ENCODE measurements around the gene LAMP1. TPM values are rescaled to one million over a fixed set of nuclear protein-coding genes. Genes with fewer than 3 reads are reported as not detected.

LAMP1 gene
- total and polyA plus RNA-seq, 2 of the 4 experiments (the other 2 are of a cell fraction) = 60.6 to 229 TPM

DNA sequence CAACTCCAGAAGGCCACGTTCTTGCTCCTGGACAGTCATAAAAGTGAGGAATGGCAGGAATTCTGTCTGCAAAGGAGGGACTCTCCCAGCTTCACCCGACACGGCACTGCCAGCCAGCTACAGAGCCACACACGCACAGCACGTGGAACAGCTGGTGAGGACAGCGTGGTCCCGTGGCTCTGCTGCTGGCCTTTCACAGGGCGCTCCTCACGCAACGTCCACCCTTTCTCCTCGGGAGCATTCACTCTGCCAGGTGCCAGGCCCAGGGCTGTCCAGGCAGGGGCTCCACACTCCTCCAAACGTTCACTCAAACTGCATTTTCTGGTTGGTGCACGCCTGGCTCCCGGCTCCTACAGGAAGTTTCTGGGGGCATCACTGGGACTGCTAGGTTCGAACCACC is 52.5 kb downstream of the LAMP1 start:
- no peak overlapping the region for H3K56ac ChIP-seq (ENCODE audit: extremely low read depth, insufficient read depth, low read length)
- no peak overlapping the region for H3K4me3 ChIP-seq (ENCODE audit: insufficient read depth, low read depth, low read length)
- no peak overlapping the region for H2BK120ac ChIP-seq (ENCODE audit: low read depth, low read length)
- H2AK9ac ChIP-seq (replicated peaks; ENCODE audit: low read depth, low read length, poor library complexity) = no peak overlapping the region
- in situ Hi-C loops (cut with MboI; ENCODE audit: low sequenced_read_pairs) = no loop called here
- H4K91ac ChIP-seq (ENCODE audit: insufficient read depth, low read depth, low read length) = no peak overlapping the region
- H3K4me2 ChIP-seq (ENCODE audit: low read depth, low read length) = no peak overlapping the region
- no peak overlapping the region for H3K18ac ChIP-seq (ENCODE audit: low read depth, low read length)
- peaks cover 11% of the 10 kb centered on the region for H3K9me3 ChIP-seq (ENCODE audit: control insufficient read depth, insufficient read depth, low read length)
- ChIA-PET CTCF (no interaction called here), POLR2A (ENCODE audit: unreplicated experiment) (no interaction called here)
- no peaks in the 10 kb centered on the region for H3K9me1 ChIP-seq (ENCODE audit: insufficient read depth, low read length)
- intact Hi-C loops (cut with micrococcal nuclease) = no loop called here
- H2BK15ac ChIP-seq (ENCODE audit: low read depth, low read length) = no peak overlapping the region
- H3K14ac ChIP-seq (replicated peaks; ENCODE audit: low read depth, low read length) = no peak overlapping the region
- no peak overlapping the region for H2BK20ac ChIP-seq (ENCODE audit: low read depth, low read length)
- no peaks in the 10 kb centered on the region for H4K20me1 ChIP-seq (ENCODE audit: insufficient read depth, low read length)
- H2BK5ac ChIP-seq (ENCODE audit: low read depth, low read length, poor library complexity, severe bottlenecking) = no peak overlapping the region
- H3K4me1 ChIP-seq (ENCODE audit: control insufficient read depth, insufficient read depth, low read length) = no peaks in the 10 kb centered on the region; the same call in 1 of the 2 replicates
- no peak for DNase-seq
- H3K23ac ChIP-seq (ENCODE audit: low read depth, low read length) = no peak overlapping the region
- peaks cover 3% of the 10 kb centered on the region; the same call in 1 of the 2 replicates for H3K27me3 ChIP-seq (ENCODE audit: control insufficient read depth, insufficient read depth, low read length)
- BruUV-seq (replicated peaks) = no TSS peak
- H4K8ac ChIP-seq (ENCODE audit: low read depth in 2 of 2, low read length in 2 of 2) = no peak overlapping the region
- H3K4ac ChIP-seq (ENCODE audit: low read depth, low read length) = no peak overlapping the region
- no peak for TF ChIP-seq MXI1 (IDR thresholded peaks at IDR 0.05; ENCODE audit: borderline replicate concordance, low read depth, low read length)
- no peak for TF ChIP-seq SMC3 (IDR thresholded peaks at IDR 0.05; ENCODE audit: low read depth, low read length)
- TF ChIP-seq POLR2A (IDR thresholded peaks at IDR 0.05; ENCODE audit: low read depth, low read length) = no peak
- TF ChIP-seq FOS (IDR thresholded peaks at IDR 0.05; ENCODE audit: low read depth, low read length) = no peak
- TF ChIP-seq, protein P1, sequence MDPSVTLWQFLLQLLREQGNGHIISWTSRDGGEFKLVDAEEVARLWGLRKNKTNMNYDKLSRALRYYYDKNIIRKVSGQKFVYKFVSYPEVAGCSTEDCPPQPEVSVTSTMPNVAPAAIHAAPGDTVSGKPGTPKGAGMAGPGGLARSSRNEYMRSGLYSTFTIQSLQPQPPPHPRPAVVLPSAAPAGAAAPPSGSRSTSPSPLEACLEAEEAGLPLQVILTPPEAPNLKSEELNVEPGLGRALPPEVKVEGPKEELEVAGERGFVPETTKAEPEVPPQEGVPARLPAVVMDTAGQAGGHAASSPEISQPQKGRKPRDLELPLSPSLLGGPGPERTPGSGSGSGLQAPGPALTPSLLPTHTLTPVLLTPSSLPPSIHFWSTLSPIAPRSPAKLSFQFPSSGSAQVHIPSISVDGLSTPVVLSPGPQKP (IDR thresholded peaks at IDR 0.05; ENCODE audit: borderline replicate concordance, low read depth, low read length) = no peak
- no peak for TF ChIP-seq MAZ (IDR thresholded peaks at IDR 0.05; ENCODE audit: borderline replicate concordance, low read depth, low read length)
- no peak for TF ChIP-seq MAFK (IDR thresholded peaks at IDR 0.05; ENCODE audit: low read depth, low read length)
- no peak for TF ChIP-seq CTCF (conservative IDR thresholded peaks at IDR 0.05; ENCODE audit: low read depth, low read length)
- H2AFZ ChIP-seq (replicated peaks; ENCODE audit: low read length, poor library complexity) = no peak overlapping the region
- H2AK5ac ChIP-seq (ENCODE audit: low read depth, low read length) = no peak overlapping the region
- H3K27ac ChIP-seq (ENCODE audit: insufficient read depth, low read length) = no peak overlapping the region
- no peak overlapping the region for H4K5ac ChIP-seq (ENCODE audit: low read depth, low read length)
- ATAC-seq (ENCODE audit: low read depth) = no peak
- H3K79me1 ChIP-seq (ENCODE audit: low read depth in 1 of 2, low read length in 2 of 2) = no peaks in the 10 kb centered on the region
- no peak overlapping the region for H3K9ac ChIP-seq (ENCODE audit: low read depth, low read length)
- 87% methylated on average over 11 of the region's 15 CpGs; no CpG with 5 or more reads in 1 of the 2 experiments for WGBS, 2 experiments (ENCODE audit: extremely low coverage in 2 of 2, insufficient read length in 1 of 2)
- dilution Hi-C loops (cut with HindIII; ENCODE audit: low sequenced_read_pairs, unreplicated experiment) = no loop called here
- no peaks in the 10 kb centered on the region for H3K36me3 ChIP-seq (ENCODE audit: control insufficient read depth, insufficient read depth, low read length)
